ENCODE results near the gene ATP13A2.

DNA sequence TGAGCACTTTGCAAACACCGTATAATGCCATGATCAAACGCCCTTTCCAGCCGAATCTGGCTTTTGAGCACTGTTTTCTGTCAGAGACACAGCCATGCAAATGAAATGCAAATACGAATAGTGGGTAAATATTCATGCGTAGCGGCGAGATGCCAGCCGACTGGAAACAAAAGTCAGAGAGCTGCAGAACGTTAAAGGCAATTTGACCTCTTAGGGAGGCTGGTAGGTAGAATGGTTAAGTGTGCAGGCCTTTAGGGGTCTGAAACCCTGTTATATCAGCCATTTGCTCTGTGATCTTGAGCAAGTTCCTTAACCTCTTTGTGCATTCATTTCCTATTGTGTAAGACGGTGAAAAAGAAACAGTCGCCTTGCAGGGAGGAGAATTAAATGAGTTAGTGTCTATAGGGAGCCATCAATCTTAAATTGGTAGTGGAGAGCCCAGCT is 48.6 kb upstream of the ATP13A2 start:
- TF ChIP-seq, protein P1, sequence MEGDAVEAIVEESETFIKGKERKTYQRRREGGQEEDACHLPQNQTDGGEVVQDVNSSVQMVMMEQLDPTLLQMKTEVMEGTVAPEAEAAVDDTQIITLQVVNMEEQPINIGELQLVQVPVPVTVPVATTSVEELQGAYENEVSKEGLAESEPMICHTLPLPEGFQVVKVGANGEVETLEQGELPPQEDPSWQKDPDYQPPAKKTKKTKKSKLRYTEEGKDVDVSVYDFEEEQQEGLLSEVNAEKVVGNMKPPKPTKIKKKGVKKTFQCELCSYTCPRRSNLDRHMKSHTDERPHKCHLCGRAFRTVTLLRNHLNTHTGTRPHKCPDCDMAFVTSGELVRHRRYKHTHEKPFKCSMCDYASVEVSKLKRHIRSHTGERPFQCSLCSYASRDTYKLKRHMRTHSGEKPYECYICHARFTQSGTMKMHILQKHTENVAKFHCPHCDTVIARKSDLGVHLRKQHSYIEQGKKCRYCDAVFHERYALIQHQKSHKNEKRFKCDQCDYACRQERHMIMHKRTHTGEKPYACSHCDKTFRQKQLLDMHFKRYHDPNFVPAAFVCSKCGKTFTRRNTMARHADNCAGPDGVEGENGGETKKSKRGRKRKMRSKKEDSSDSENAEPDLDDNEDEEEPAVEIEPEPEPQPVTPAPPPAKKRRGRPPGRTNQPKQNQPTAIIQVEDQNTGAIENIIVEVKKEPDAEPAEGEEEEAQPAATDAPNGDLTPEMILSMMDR (optimal IDR thresholded peaks at IDR 0.05 in 1 of 3, IDR thresholded peaks at IDR 0.05 in 1 of 3, conservative IDR thresholded peaks at IDR 0.05 in 1 of 3; ENCODE audit: extremely low read depth in 1 of 3, insufficient read depth in 2 of 3, low read length in 3 of 3): no peak
- no peak for TF ChIP-seq EZH2 (IDR thresholded peaks at IDR 0.05; ENCODE audit: low read length)

All from keratinocyte (primary cell).